ENCODE results near the gene PFKFB4.

The PFKFB4 gene

GRCh38 chr3:48569400-48569799 lies 12.8 kb upstream of the PFKFB4 start:
- Histone ChIP-seq H3K27me3 (ENCODE audit: insufficient read depth, poor library complexity, severe bottlenecking) (no peaks in the 10 kb centered on the region), H3K4me3 (replicated peaks; ENCODE audit: insufficient read depth, low read length) (no peak overlapping the region), H3K27ac (replicated peaks) (no peak overlapping the region)
- DNase-seq (ENCODE audit: low read depth in 1 of 2, low spot score in 1 of 2), result no peak
- no peak for TF ChIP-seq CTCF (IDR thresholded peaks at IDR 0.05; ENCODE audit: insufficient read depth, low read length)

GRCh38 chr3:48568476-48568875 lies 11.9 kb upstream of the PFKFB4 start:
- no peak overlapping the region for H3K4me3 ChIP-seq (replicated peaks; ENCODE audit: insufficient read depth, low read length)
- H3K27me3 ChIP-seq (ENCODE audit: insufficient read depth, poor library complexity, severe bottlenecking), result no peaks in the 10 kb centered on the region
- no peak overlapping the region for H3K27ac ChIP-seq (replicated peaks)
- no peak for DNase-seq (ENCODE audit: low read depth in 1 of 2, low spot score in 1 of 2)
- TF ChIP-seq GABPA (IDR thresholded peaks at IDR 0.05; ENCODE audit: low read depth), result no peak

GRCh38 chr3:48567500-48567899 lies 10.9 kb upstream of the PFKFB4 start:
- H3K27ac ChIP-seq (replicated peaks), result no peak overlapping the region
- no peaks in the 10 kb centered on the region for H3K27me3 ChIP-seq (ENCODE audit: insufficient read depth, poor library complexity, severe bottlenecking)
- no peak for TF ChIP-seq SPI1 (IDR thresholded peaks at IDR 0.05; ENCODE audit: borderline replicate concordance, low read depth)
- no peak for TF ChIP-seq CTCF (IDR thresholded peaks at IDR 0.05; ENCODE audit: insufficient read depth, low read length)
- TF ChIP-seq GABPA (IDR thresholded peaks at IDR 0.05; ENCODE audit: low read depth), result no peak
- TF ChIP-seq REST (IDR thresholded peaks at IDR 0.05; ENCODE audit: insufficient replicate concordance, low read depth), result no peak
- no peak for TF ChIP-seq POLR2AphosphoS5 (IDR thresholded peaks at IDR 0.05; ENCODE audit: low read depth)
- no peak overlapping the region for H3K4me3 ChIP-seq (replicated peaks; ENCODE audit: insufficient read depth, low read length)
- DNase-seq (ENCODE audit: low read depth in 1 of 2, low spot score in 1 of 2), result no peak

GRCh38 chr3:48567090-48567489 lies 10.5 kb upstream of the PFKFB4 start:
- no peak overlapping the region for H3K27ac ChIP-seq (replicated peaks)
- no peaks in the 10 kb centered on the region for H3K27me3 ChIP-seq (ENCODE audit: insufficient read depth, poor library complexity, severe bottlenecking)
- DNase-seq (ENCODE audit: low read depth in 1 of 2, low spot score in 1 of 2), result no peak
- H3K4me3 ChIP-seq (replicated peaks; ENCODE audit: insufficient read depth, low read length), result no peak overlapping the region
- TF ChIP-seq POLR2AphosphoS5 (IDR thresholded peaks at IDR 0.05; ENCODE audit: low read depth) (no peak), GABPA (IDR thresholded peaks at IDR 0.05; ENCODE audit: low read depth) (no peak), REST (IDR thresholded peaks at IDR 0.05; ENCODE audit: insufficient replicate concordance, low read depth) (no peak), SPI1 (IDR thresholded peaks at IDR 0.05; ENCODE audit: borderline replicate concordance, low read depth) (no peak), CTCF (IDR thresholded peaks at IDR 0.05; ENCODE audit: insufficient read depth, low read length) (no peak)
